Activated CD4-positive, alpha-beta T cell treated with anti-CD3 and anti-CD28 coated beads, Interleukin-2, amount 10 ng/mL, durations not matched to agents 24 days and 14 days (primary cell): ENCODE data around the gene ZNF576. TPM values are rescaled to one million over a fixed set of nuclear protein-coding genes. Genes with fewer than 3 reads are reported as not detected.
"Not testable (repeated sequence)": the region's sequence is repeated elsewhere in the genome, so short reads cannot be mapped to it uniquely, and the experiment has no call there.

Source experiments
- DNase-seq: peaks from one replicate; pipeline ENCODE4 v3.0.0; 2022
- H3K27ac Mint-ChIP-seq: one replicate; pipeline ENCODE4 v1.8.0; 2022; ENCODE audit warnings: mild to moderate bottlenecking, mixed read lengths
- H3K27me3 Mint-ChIP-seq: one replicate; pipeline ENCODE4 v1.8.0; 2022; ENCODE audit warnings: mixed read lengths
- H3K36me3 Mint-ChIP-seq: one replicate; pipeline ENCODE4 v1.8.0; 2022; ENCODE audit warnings: low read depth, mild to moderate bottlenecking, mixed read lengths
- H3K4me1 Mint-ChIP-seq: one replicate; pipeline ENCODE4 v1.8.0; 2021; ENCODE audit warnings: mixed read lengths
- H3K4me3 Mint-ChIP-seq: one replicate; pipeline ENCODE4 v1.8.0; 2022; ENCODE audit warnings: mild to moderate bottlenecking, moderate library complexity, mixed read lengths
- H3K9me3 Mint-ChIP-seq: one replicate; pipeline ENCODE4 v1.8.0; 2021; ENCODE audit warnings: mixed read lengths
- intact Hi-C: fragments of 100-400 bp; cut with micrococcal nuclease; formaldehyde crosslinking; loops from one replicate; pipeline ENCODE4 v1.15.1; 2023
- total RNA-seq: library from RNA; stranded (reverse); gene quantifications from 2 replicates; pipeline ENCODE4 v1.2.3, GENCODE V29; 2022

ZNF576 gene
- total RNA-seq, 1 donor from 2014 or later: 14.4 TPM

DNA sequence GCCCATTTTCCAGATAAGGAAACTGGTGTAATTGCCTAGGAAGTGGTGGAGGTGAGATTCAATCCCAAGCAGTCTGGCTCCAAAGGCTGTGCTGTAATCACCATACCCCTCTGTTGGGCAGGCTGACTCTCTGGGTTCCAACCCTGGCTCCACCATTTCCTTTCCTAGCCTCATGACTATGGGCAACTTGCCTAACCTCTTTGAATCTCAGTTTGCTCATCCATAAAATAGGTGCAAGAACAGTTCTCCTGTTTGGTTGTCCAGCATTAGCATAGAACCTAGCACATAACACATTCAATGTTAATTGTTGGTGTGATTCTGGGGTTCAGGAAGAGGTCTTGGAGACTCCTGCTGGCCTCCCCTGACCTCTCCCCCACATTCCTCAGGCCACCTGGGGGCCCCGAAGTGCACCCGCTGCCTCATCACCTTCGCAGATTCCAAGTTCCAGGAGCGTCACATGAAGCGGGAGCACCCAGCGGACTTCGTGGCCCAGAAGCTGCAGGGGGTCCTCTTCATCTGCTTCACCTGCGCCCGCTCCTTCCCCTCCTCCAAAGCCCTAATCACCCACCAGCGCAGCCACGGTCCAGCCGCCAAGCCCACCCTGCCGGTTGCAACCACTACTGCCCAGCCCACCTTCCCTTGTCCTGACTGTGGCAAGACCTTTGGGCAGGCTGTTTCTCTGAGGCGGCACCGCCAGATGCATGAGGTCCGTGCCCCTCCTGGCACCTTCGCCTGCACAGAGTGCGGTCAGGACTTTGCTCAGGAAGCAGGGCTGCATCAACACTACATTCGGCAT is 2.2 kb downstream of the ZNF576 start:
- Mint-ChIP-seq H3K27me3 (no peaks in the 10 kb centered on the region), H3K36me3 (peaks cover 23% of the 10 kb centered on the region), H3K9me3 (no peaks in the 10 kb centered on the region), H3K27ac (peak overlapping the region; percentile 29), H3K4me1 (peaks cover 29% of the 10 kb centered on the region), H3K4me3 (no peak overlapping the region)
- DNase-seq: no peak
- intact Hi-C loops: loop anchor here (10.0 kb wide), 1 partner anchor 906 kb away; the partner anchor contains the start of gene ZNF180

DNA sequence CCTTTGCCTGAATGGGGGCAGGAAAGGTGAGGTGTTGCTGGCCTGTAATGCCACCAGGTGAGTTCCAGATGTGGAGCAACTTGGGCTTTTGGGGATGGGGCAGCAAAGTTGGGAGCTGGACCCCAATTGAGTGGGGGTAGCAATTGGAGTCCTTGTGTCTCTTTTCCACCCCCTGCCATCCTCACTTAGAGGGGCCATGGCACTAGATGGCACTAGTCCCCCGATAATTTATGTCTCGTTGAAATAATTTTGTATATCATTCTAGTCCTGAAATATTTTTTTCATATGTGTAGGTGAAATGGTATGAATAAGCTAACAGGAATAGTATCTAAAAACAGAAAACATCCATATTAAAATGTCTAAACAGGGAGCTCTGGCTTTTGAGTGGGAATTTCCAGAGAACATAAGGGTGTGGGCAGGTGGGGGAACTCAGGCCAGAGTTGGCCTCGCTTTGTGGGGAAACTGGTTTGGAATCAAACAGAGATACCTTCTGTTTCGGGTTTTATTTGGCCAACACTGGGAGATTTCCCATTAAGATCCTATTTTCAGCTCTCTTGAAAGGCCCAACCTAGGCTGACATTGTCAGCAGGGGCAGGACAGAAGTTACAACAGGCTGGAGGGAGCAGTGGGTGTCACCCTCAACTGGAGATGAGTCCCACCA is 3.4 kb downstream of the ZNF576 start:
- intact Hi-C loops: loop anchor here (10.0 kb wide), 1 partner anchor 905 kb away; the partner anchor contains the start of gene ZNF180
- no peak overlapping the region for H3K4me3 Mint-ChIP-seq
- no peak overlapping the region for H3K27ac Mint-ChIP-seq

GRCh38 chr19:43600326-43600725 is 3.9 kb downstream of the ZNF576 start:
- H3K27me3 Mint-ChIP-seq, H3K4me3 Mint-ChIP-seq, H3K27ac Mint-ChIP-seq, DNase-seq, H3K9me3 Mint-ChIP-seq, intact Hi-C loops: not testable (repeated sequence)
- H3K36me3 Mint-ChIP-seq: peaks cover 19% of the 10 kb centered on the region
- peaks cover 25% of the 10 kb centered on the region for H3K4me1 Mint-ChIP-seq

More for the DNA sequence above, 3.4 kb downstream of the ZNF576 start:
- peaks cover 25% of the 10 kb centered on the region for H3K4me1 Mint-ChIP-seq
- H3K36me3 Mint-ChIP-seq: peaks cover 21% of the 10 kb centered on the region
- H3K27me3 Mint-ChIP-seq: no peaks in the 10 kb centered on the region
- DNase-seq: no peak
- H3K9me3 Mint-ChIP-seq: no peaks in the 10 kb centered on the region

GRCh38 chr19:43605875-43606568 is 9.6 kb downstream of the ZNF576 start:
- no peak overlapping the region for H3K4me3 Mint-ChIP-seq
- H3K9me3 Mint-ChIP-seq: no peaks in the 10 kb centered on the region
- no peak for DNase-seq
- peaks cover 2% of the 10 kb centered on the region for H3K36me3 Mint-ChIP-seq
- no peak overlapping the region for H3K27ac Mint-ChIP-seq
- intact Hi-C loops: no loop called here
- no peaks in the 10 kb centered on the region for H3K4me1 Mint-ChIP-seq
- no peaks in the 10 kb centered on the region for H3K27me3 Mint-ChIP-seq

GRCh38 chr19:43606569-43607229 is 10.3 kb downstream of the ZNF576 start:
- Mint-ChIP-seq H3K4me1 (no peaks in the 10 kb centered on the region), H3K36me3 (peaks cover 2% of the 10 kb centered on the region), H3K27me3 (no peaks in the 10 kb centered on the region), H3K9me3 (no peaks in the 10 kb centered on the region), H3K27ac (no peak overlapping the region), H3K4me3 (no peak overlapping the region)
- intact Hi-C loops: no loop called here
- no peak for DNase-seq

GRCh38 chr19:43607238-43608205 is 11.1 kb downstream of the ZNF576 start:
- Mint-ChIP-seq H3K9me3 (no peaks in the 10 kb centered on the region), H3K4me1 (no peaks in the 10 kb centered on the region), H3K27ac (no peak overlapping the region), H3K27me3 (no peaks in the 10 kb centered on the region), H3K36me3 (peaks cover 6% of the 10 kb centered on the region), H3K4me3 (no peak overlapping the region)
- intact Hi-C loops: no loop called here
- no peak for DNase-seq

DNA sequence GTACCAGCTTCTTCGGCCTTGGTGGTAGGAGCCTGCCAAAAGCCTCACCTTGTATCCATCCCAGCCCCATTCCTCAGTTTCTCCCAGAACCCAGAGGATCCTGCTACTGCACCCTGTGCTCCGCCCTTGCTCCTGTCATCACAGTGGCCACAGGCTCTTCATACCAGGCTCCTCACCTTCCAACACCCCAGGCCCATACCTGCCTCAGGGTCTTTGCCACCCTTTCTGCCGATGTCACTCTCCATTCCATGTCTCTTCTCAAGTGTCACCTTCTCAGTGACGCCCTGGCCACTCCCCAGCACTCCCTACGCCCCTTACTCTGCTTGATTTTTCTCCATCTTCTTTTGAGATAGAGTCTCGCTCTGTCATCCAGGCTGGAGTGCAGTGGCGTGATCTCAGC is 13.5 kb downstream of the ZNF576 start:
- Mint-ChIP-seq H3K9me3 (no peaks in the 10 kb centered on the region), H3K36me3 (peaks cover 10% of the 10 kb centered on the region), H3K27ac (no peak overlapping the region), H3K4me3 (no peak overlapping the region), H3K27me3 (no peaks in the 10 kb centered on the region), H3K4me1 (peaks cover 2% of the 10 kb centered on the region)
- no peak for DNase-seq
- intact Hi-C loops: no loop called here

DNA sequence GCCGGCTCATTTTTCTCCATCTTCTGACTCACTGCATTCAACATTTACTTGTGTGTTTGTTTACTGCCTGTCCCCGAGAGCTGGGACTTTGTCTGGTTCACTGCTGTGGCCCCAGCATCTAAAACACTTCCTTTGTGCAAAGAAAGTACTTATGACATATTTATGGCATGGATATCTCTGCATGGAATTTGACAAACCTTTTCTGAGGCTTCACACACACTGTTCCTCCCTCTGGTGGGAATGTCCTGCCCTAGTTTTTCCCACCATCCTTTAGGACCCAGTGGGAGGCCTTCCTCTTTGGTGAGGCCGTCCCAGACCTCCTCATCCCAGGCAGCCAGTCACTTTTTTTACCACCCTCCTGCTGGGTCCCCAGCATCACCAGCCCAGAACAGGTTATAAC is 14.1 kb downstream of the ZNF576 start:
- peaks cover 2% of the 10 kb centered on the region for H3K4me1 Mint-ChIP-seq
- no peaks in the 10 kb centered on the region for H3K9me3 Mint-ChIP-seq
- peaks cover 10% of the 10 kb centered on the region for H3K36me3 Mint-ChIP-seq
- intact Hi-C loops: no loop called here
- no peak overlapping the region for H3K27ac Mint-ChIP-seq
- no peaks in the 10 kb centered on the region for H3K27me3 Mint-ChIP-seq
- DNase-seq: no peak
- no peak overlapping the region for H3K4me3 Mint-ChIP-seq

DNA sequence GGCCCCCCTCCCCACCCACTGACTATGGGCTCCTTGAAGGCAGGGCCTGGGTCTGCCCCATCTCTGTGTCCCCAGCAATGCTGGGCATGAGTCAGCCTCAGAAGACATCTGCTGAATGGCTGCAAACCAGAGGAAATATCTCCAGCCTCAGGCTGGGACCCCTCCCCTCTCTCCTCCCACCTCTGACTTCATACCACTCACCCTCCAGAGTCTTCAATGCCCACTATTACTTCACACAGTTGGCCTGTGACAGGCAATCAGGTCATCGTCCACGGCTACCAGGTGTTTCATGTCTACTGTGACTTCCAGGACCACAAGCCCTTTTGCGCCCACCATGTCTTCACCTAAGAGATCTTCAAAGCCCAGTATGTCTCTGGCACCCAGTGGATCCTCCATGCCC is 15.4 kb downstream of the ZNF576 start, which contains the start of gene SRRM5:
TSS of gene SRRM5 (plus strand) at position 301 of the 400 bp plus-strand sequence. CDS start at position 335, 34 bp downstream.
- DNase-seq: no peak
- Mint-ChIP-seq H3K27me3 (no peaks in the 10 kb centered on the region), H3K36me3 (peaks cover 10% of the 10 kb centered on the region), H3K9me3 (no peaks in the 10 kb centered on the region), H3K27ac (peak within 1 kb of the TSS; percentile 14), H3K4me1 (peaks cover 4% of the 10 kb centered on the region), H3K4me3 (no peak within 1 kb of the TSS)
- intact Hi-C loops: no loop called here

- Mint-ChIP-seq H3K4me3 (no peak overlapping the region), H3K27ac (no peak overlapping the region), H3K36me3 (peaks cover 10% of the 10 kb centered on the region), H3K4me1 (peaks cover 6% of the 10 kb centered on the region), H3K9me3 (no peaks in the 10 kb centered on the region), H3K27me3 (no peaks in the 10 kb centered on the region)
- DNase-seq: no peak
- intact Hi-C loops: no loop called here
Observed at GRCh38 chr19:43612374-43612773, 16.0 kb downstream of the ZNF576 start.

DNA sequence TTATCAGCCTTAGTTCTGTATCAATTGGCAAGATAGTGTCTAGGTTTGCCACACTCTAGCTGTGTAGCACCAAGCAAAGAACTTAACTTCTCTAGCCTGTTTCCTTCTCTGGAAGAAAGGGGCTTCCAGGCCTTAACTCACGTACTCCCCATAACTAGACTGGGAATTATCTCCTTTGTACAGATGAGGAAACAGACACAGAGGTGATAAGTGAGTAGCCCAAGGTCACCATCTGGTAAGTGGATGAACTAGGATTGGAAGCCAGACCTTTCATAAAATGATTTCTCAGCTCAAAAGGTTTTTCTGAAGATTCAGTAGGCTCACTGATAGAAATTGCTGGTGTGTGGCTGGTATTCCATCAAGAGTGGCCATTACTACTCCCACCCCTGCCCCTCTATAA is 19.9 kb downstream of the ZNF576 start:
- Mint-ChIP-seq H3K27ac (no peak overlapping the region), H3K4me1 (peaks cover 19% of the 10 kb centered on the region), H3K27me3 (no peaks in the 10 kb centered on the region), H3K9me3 (no peaks in the 10 kb centered on the region), H3K4me3 (no peak overlapping the region), H3K36me3 (peaks cover 10% of the 10 kb centered on the region)
- intact Hi-C loops: no loop called here
- DNase-seq: no peak

DNA sequence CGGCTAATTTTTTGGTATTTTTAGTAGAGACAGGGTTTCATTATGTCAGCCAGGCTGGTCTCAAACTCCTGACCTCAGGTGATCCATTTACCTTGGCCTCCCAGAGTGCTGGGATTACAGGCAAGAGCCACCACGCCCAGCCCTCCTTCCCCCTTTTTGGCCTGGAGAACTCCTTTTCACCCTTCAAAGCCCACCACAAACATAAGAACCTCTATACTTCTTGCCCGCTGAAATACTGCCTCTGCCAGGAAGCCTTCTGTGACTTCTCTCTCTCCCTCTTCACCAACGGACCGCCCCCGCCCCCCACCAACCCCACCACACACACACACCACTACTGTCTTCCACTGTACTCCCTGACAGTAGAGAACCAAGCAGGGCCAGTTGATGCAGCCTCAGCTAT is 20.6 kb downstream of the ZNF576 start:
- Mint-ChIP-seq H3K9me3 (no peaks in the 10 kb centered on the region), H3K4me3 (no peak overlapping the region), H3K27me3 (no peaks in the 10 kb centered on the region), H3K27ac (no peak overlapping the region), H3K4me1 (peaks cover 21% of the 10 kb centered on the region), H3K36me3 (peaks cover 8% of the 10 kb centered on the region)
- intact Hi-C loops: no loop called here
- DNase-seq: no peak

- no peaks in the 10 kb centered on the region for H3K27me3 Mint-ChIP-seq
- no peak for DNase-seq
- H3K36me3 Mint-ChIP-seq: no peaks in the 10 kb centered on the region
- H3K4me3 Mint-ChIP-seq: peak overlapping the region; percentile 98
- peak overlapping the region; percentile 99 for H3K27ac Mint-ChIP-seq
- intact Hi-C loops: loop anchor here (1.0 kb wide), 4 partner anchors 23 to 135 kb away; partner anchors contain the start of genes IRGQ, PINLYP, SMG9 and XRCC1
- peaks cover 19% of the 10 kb centered on the region for H3K4me1 Mint-ChIP-seq
- no peaks in the 10 kb centered on the region for H3K9me3 Mint-ChIP-seq
Observed at GRCh38 chr19:43618921-43619261, 22.5 kb downstream of the ZNF576 start.
